ENCODE results near the gene PPP3CA.

DNA sequence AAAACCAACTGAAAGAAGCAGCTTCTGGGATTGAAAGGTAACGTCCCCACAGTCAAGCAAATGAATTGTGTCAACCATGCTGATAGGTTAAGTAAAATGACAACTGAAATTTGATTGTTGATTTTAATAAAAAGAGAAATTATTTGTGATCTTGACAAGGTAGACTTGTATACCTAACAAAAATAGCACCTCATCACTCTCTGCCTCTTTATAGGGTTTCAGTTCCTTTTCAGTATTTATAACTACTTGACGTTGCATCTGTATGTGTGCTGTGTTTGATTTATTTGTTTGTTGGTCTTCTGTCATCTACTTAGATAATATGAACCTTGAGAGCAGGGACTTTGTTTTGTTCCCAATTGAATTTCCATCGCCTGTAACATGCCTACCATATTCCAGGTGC lies 7.9 kb upstream of the PPP3CA start:
- no peak for TF ChIP-seq EZH2 (IDR thresholded peaks at IDR 0.05; ENCODE audit: low read length)
- TF ChIP-seq, protein P1, sequence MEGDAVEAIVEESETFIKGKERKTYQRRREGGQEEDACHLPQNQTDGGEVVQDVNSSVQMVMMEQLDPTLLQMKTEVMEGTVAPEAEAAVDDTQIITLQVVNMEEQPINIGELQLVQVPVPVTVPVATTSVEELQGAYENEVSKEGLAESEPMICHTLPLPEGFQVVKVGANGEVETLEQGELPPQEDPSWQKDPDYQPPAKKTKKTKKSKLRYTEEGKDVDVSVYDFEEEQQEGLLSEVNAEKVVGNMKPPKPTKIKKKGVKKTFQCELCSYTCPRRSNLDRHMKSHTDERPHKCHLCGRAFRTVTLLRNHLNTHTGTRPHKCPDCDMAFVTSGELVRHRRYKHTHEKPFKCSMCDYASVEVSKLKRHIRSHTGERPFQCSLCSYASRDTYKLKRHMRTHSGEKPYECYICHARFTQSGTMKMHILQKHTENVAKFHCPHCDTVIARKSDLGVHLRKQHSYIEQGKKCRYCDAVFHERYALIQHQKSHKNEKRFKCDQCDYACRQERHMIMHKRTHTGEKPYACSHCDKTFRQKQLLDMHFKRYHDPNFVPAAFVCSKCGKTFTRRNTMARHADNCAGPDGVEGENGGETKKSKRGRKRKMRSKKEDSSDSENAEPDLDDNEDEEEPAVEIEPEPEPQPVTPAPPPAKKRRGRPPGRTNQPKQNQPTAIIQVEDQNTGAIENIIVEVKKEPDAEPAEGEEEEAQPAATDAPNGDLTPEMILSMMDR (optimal IDR thresholded peaks at IDR 0.05 in 1 of 3, IDR thresholded peaks at IDR 0.05 in 1 of 3, conservative IDR thresholded peaks at IDR 0.05 in 1 of 3; ENCODE audit: extremely low read depth in 1 of 3, insufficient read depth in 2 of 3, low read length in 3 of 3), result no peak
